IPS DF 4.7 (cell line): ENCODE measurements around the gene CDK5RAP2.

Source experiments
- DNase-seq: peaks from one replicate; pipeline ENCODE4 v3.0.0-alpha.2; 2013; ENCODE audit warnings: low spot score; ENCODE audit errors: extremely low read depth

CDK5RAP2 gene

GRCh38 chr9:120385606-120386389 lies 194.2 kb downstream of the CDK5RAP2 start:
- no peak for DNase-seq

- no peak for DNase-seq
These were observed 195.1 kb downstream of the CDK5RAP2 start for GRCh38 chr9:120384925-120385272.

GRCh38 chr9:120383999-120384924 lies 195.7 kb downstream of the CDK5RAP2 start:
- DNase-seq: no peak

- DNase-seq: no peak
These were observed 196.4 kb downstream of the CDK5RAP2 start for GRCh38 chr9:120383611-120383998.

GRCh38 chr9:120382453-120382852 lies 197.5 kb downstream of the CDK5RAP2 start:
- DNase-seq: no peak

GRCh38 chr9:120381839-120382238 lies 198.1 kb downstream of the CDK5RAP2 start:
- DNase-seq: no peak

- DNase-seq: no peak
These were observed 200.4 kb downstream of the CDK5RAP2 start for GRCh38 chr9:120379611-120380010.

- no peak for DNase-seq
These were observed 201.3 kb downstream of the CDK5RAP2 start for GRCh38 chr9:120378680-120379079.

- DNase-seq: no peak
These were observed 202.5 kb downstream of the CDK5RAP2 start for GRCh38 chr9:120377268-120378159.

- no peak for DNase-seq
These were observed 203.9 kb downstream of the CDK5RAP2 start for GRCh38 chr9:120376101-120376500.

GRCh38 chr9:120375316-120375715 lies 204.7 kb downstream of the CDK5RAP2 start:
- no peak for DNase-seq

GRCh38 chr9:120374817-120375216 lies 205.2 kb downstream of the CDK5RAP2 start:
- DNase-seq: no peak

GRCh38 chr9:120374239-120374638 lies 205.7 kb downstream of the CDK5RAP2 start:
- no peak for DNase-seq

- DNase-seq: no peak
These were observed 207.9 kb downstream of the CDK5RAP2 start for GRCh38 chr9:120372040-120372439.

- no peak for DNase-seq
These were observed 210.3 kb downstream of the CDK5RAP2 start for GRCh38 chr9:120369608-120370220.

- no peak for DNase-seq
These were observed 211.2 kb downstream of the CDK5RAP2 start for GRCh38 chr9:120368799-120369198.

- DNase-seq: peak; percentile 62
These were observed 213.3 kb downstream of the CDK5RAP2 start for GRCh38 chr9:120366644-120367019.

- DNase-seq: no peak
These were observed 214.6 kb downstream of the CDK5RAP2 start for GRCh38 chr9:120365386-120365785.

GRCh38 chr9:120363697-120364096 lies 216.3 kb downstream of the CDK5RAP2 start:
- DNase-seq: no peak

GRCh38 chr9:120362446-120362845 lies 217.5 kb downstream of the CDK5RAP2 start:
- DNase-seq: no peak

- no peak for DNase-seq
These were observed 218.4 kb downstream of the CDK5RAP2 start for GRCh38 chr9:120361551-120361950.
